Loucy (cell line): ENCODE results near the gene MRPL18.
"Not testable (repeated sequence)": the region's sequence is repeated elsewhere in the genome, so short reads cannot be mapped to it uniquely, and the experiment has no call there.

Experiments
- H2AFZ ChIP-seq: fragments of 200-600 bp; sonication (generic); 2 replicates; pipeline ENCODE4 v1.6.0; 2016; ENCODE audit warnings: antibody characterized with exemption, mild to moderate bottlenecking, low read length, moderate library complexity
- H3F3A ChIP-seq: fragments of 200-600 bp; 2 replicates; pipeline ENCODE4 v1.6.0; 2016; ENCODE audit warnings: antibody characterized with exemption, low read depth, mild to moderate bottlenecking
- H3K27me3 ChIP-seq: fragments of 200-600 bp; sonication (generic); 2 replicates; pipeline ENCODE4 v1.6.1; 2014; ENCODE audit warnings: low read length, mild to moderate bottlenecking; ENCODE audit not compliant: insufficient read depth, poor library complexity, severe bottlenecking
- H3K36me3 ChIP-seq: fragments of 200-600 bp; sonication (generic); 2 replicates; pipeline ENCODE4 v1.6.1; 2016; ENCODE audit warnings: low read length; ENCODE audit not compliant: insufficient read depth
- H3K4me1 ChIP-seq: fragments of 200-600 bp; sonication (generic); 2 replicates; pipeline ENCODE4 v1.5.1; 2014; ENCODE audit warnings: low read length, mild to moderate bottlenecking; ENCODE audit not compliant: insufficient read depth, poor library complexity, severe bottlenecking
- H3K4me2 ChIP-seq: fragments of 200-600 bp; sonication (generic); 2 replicates; pipeline ENCODE4 v1.6.0; 2014; ENCODE audit warnings: antibody characterized with exemption, low read length, low read depth, mild to moderate bottlenecking; ENCODE audit not compliant: poor library complexity, severe bottlenecking
- H3K4me3 ChIP-seq: fragments of 200-600 bp; sonication (generic); 2 replicates; pipeline ENCODE4 v1.5.1; 2014; ENCODE audit warnings: low read length, mild to moderate bottlenecking, mixed read lengths; ENCODE audit not compliant: poor library complexity, severe bottlenecking
- H3K79me2 ChIP-seq: fragments of 200-600 bp; sonication (generic); 2 replicates; pipeline ENCODE4 v1.6.1; 2014; ENCODE audit warnings: low read length; ENCODE audit not compliant: insufficient read depth
- H3K9ac ChIP-seq: fragments of 200-600 bp; sonication (generic); 2 replicates; pipeline ENCODE4 v1.6.0; 2014; ENCODE audit warnings: mild to moderate bottlenecking, low read depth, low read length, moderate library complexity; ENCODE audit not compliant: poor library complexity, severe bottlenecking
- H3K9me2 ChIP-seq: fragments of 200-600 bp; sonication (generic); replicated peaks from 2 replicates; pipeline ENCODE4 v1.6.1; 2016; ENCODE audit warnings: low read depth, low read length, mixed read lengths
- H3K9me3 ChIP-seq: fragments of 200-600 bp; sonication (generic); 2 replicates; pipeline ENCODE4 v1.6.1; 2014; ENCODE audit warnings: mild to moderate bottlenecking, antibody characterized with exemption, low read length, low read depth; ENCODE audit not compliant: insufficient read depth
- H4K20me1 ChIP-seq: fragments of 200-600 bp; sonication (generic); 2 replicates; pipeline ENCODE4 v1.6.0; 2014; ENCODE audit warnings: antibody characterized with exemption, low read length, mild to moderate bottlenecking; ENCODE audit not compliant: insufficient read depth, poor library complexity, severe bottlenecking
- CTCF ChIP-seq: fragments of 200-600 bp; sonication (generic); conservative IDR thresholded peaks from 2 replicates; pipeline ENCODE4 v1.5.1; 2014; ENCODE audit warnings: mild to moderate bottlenecking, antibody characterized with exemption, low read length
- EZH2phosphoT487 ChIP-seq: fragments of 200-600 bp; IDR thresholded peaks from 2 replicates; pipeline ENCODE4 v1.6.1; 2018; ENCODE audit warnings: antibody characterized with exemption, mild to moderate bottlenecking, moderate library complexity, borderline replicate concordance

The MRPL18 gene

GRCh38 chr6:159815410-159815809 is 25.1 kb downstream of the MRPL18 start:
- Histone ChIP-seq H3K9ac (no peak overlapping the region), H3K36me3 (no peaks in the 10 kb centered on the region), H3K9me3 (no peaks in the 10 kb centered on the region), H3K79me2 (no peaks in the 10 kb centered on the region), H3K27me3 (no peaks in the 10 kb centered on the region), H2AFZ (no peak overlapping the region), H4K20me1 (no peaks in the 10 kb centered on the region), H3F3A (no peaks in the 10 kb centered on the region), H3K4me1 (peaks cover 5% of the 10 kb centered on the region), H3K9me2 (no peaks in the 10 kb centered on the region), H3K4me3 (no peak overlapping the region), H3K4me2 (no peak overlapping the region)
- no peak for TF ChIP-seq CTCF
- TF ChIP-seq EZH2phosphoT487, result no peak

GRCh38 chr6:159816775-159817174 is 26.5 kb downstream of the MRPL18 start:
- H4K20me1 ChIP-seq, H3K9ac ChIP-seq, H3K9me3 ChIP-seq, H3K36me3 ChIP-seq, H3K9me2 ChIP-seq, H3K4me3 ChIP-seq, H3K79me2 ChIP-seq, H3F3A ChIP-seq, H3K27me3 ChIP-seq, H3K4me1 ChIP-seq, H3K4me2 ChIP-seq, H2AFZ ChIP-seq: not testable (repeated sequence)

- Histone ChIP-seq H3K79me2 (no peaks in the 10 kb centered on the region), H3K4me2 (peak overlapping the region; percentile 10), H2AFZ (no peak overlapping the region), H3K27me3 (no peaks in the 10 kb centered on the region), H3K36me3 (no peaks in the 10 kb centered on the region), H3F3A (no peaks in the 10 kb centered on the region), H4K20me1 (no peaks in the 10 kb centered on the region), H3K9ac (no peak overlapping the region), H3K9me3 (no peaks in the 10 kb centered on the region), H3K4me1 (peaks cover 5% of the 10 kb centered on the region), H3K9me2 (no peaks in the 10 kb centered on the region), H3K4me3 (no peak overlapping the region)
- no peak for TF ChIP-seq CTCF
- no peak for TF ChIP-seq EZH2phosphoT487
These were observed 27.9 kb downstream of the MRPL18 start for GRCh38 chr6:159817951-159818739.

GRCh38 chr6:159819098-159819497 is 28.8 kb downstream of the MRPL18 start:
- Histone ChIP-seq H3K9me3 (no peaks in the 10 kb centered on the region), H3K9ac (no peak overlapping the region), H3F3A (no peaks in the 10 kb centered on the region), H3K4me2 (no peak overlapping the region), H3K9me2 (no peaks in the 10 kb centered on the region), H2AFZ (no peak overlapping the region), H3K27me3 (no peaks in the 10 kb centered on the region), H3K4me3 (no peak overlapping the region), H4K20me1 (no peaks in the 10 kb centered on the region), H3K4me1 (peaks cover 5% of the 10 kb centered on the region), H3K79me2 (no peaks in the 10 kb centered on the region), H3K36me3 (no peaks in the 10 kb centered on the region)
- TF ChIP-seq EZH2phosphoT487 (no peak), CTCF (no peak)
